ENCODE measurements around the gene CUTA.

CUTA gene, protein sequence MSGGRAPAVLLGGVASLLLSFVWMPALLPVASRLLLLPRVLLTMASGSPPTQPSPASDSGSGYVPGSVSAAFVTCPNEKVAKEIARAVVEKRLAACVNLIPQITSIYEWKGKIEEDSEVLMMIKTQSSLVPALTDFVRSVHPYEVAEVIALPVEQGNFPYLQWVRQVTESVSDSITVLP

GRCh38 chr6:33417903-33418689 is at the start of gene CUTA:
CUTA (minus strand) TSS chr6:33418107; CDS start chr6:33418000, 107 bp downstream.
- Histone ChIP-seq H3K36me3 (ENCODE audit: insufficient read depth, low read length) (no peaks in the 10 kb centered on the region; the same call in 1 of the 2 replicates), H3K4me2 (ENCODE audit: low read depth, low read length, poor library complexity, severe bottlenecking) (peak within 1 kb of the TSS; percentile 94), H2AFZ (ENCODE audit: low read length) (peak within 1 kb of the TSS; percentile 81), H3K9ac (ENCODE audit: low read depth, low read length, poor library complexity, severe bottlenecking) (peak within 1 kb of the TSS; percentile 93), H3K4me1 (ENCODE audit: insufficient read depth, low read length, poor library complexity, severe bottlenecking) (peaks cover 54% of the 10 kb centered on the region), H3K79me2 (ENCODE audit: insufficient read depth, low read length) (peaks cover 52% of the 10 kb centered on the region), H3F3A (ENCODE audit: low read depth) (no peaks in the 10 kb centered on the region), H3K4me3 (ENCODE audit: low read length, poor library complexity, severe bottlenecking) (peak within 1 kb of the TSS; percentile 90), H3K27me3 (ENCODE audit: insufficient read depth, low read length, poor library complexity, severe bottlenecking) (no peaks in the 10 kb centered on the region), H3K9me3 (ENCODE audit: insufficient read depth, low read depth, low read length) (no peaks in the 10 kb centered on the region), H3K9me2 (replicated peaks; ENCODE audit: low read depth, low read length) (no peaks in the 10 kb centered on the region), H4K20me1 (ENCODE audit: insufficient read depth, low read length, poor library complexity, severe bottlenecking) (peaks cover 38% of the 10 kb centered on the region)
- TF ChIP-seq, protein P1, sequence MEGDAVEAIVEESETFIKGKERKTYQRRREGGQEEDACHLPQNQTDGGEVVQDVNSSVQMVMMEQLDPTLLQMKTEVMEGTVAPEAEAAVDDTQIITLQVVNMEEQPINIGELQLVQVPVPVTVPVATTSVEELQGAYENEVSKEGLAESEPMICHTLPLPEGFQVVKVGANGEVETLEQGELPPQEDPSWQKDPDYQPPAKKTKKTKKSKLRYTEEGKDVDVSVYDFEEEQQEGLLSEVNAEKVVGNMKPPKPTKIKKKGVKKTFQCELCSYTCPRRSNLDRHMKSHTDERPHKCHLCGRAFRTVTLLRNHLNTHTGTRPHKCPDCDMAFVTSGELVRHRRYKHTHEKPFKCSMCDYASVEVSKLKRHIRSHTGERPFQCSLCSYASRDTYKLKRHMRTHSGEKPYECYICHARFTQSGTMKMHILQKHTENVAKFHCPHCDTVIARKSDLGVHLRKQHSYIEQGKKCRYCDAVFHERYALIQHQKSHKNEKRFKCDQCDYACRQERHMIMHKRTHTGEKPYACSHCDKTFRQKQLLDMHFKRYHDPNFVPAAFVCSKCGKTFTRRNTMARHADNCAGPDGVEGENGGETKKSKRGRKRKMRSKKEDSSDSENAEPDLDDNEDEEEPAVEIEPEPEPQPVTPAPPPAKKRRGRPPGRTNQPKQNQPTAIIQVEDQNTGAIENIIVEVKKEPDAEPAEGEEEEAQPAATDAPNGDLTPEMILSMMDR (conservative IDR thresholded peaks at IDR 0.05; ENCODE audit: low read length) = peak; percentile 58
- TF ChIP-seq EZH2phosphoT487 (IDR thresholded peaks at IDR 0.05; ENCODE audit: borderline replicate concordance) = no peak

DNA sequence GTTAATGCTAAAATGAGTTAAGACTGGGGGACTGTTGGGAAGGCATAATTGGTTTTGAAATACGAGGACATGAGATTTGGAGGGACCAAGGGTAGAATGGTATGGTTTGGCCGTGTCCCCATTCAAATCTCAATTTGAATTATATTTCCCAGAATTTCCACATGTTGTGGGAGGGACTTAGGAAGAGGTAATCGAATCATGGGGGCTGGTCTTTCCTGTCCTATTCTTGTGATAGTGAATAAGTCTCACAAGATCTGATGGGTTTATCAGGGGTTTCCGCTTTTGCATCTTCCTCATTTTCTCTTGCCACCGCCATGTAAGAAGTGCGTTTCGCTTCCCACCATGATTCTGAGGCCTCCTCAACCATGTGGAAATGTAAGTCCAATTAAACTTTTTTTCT is 49.2 kb upstream of the CUTA start:
- no peaks in the 10 kb centered on the region for H3K27me3 ChIP-seq (ENCODE audit: insufficient read depth, low read length, poor library complexity, severe bottlenecking)
- no peaks in the 10 kb centered on the region for H3K9me2 ChIP-seq (replicated peaks; ENCODE audit: low read depth, low read length)
- no peak overlapping the region for H3K4me2 ChIP-seq (ENCODE audit: low read depth, low read length, poor library complexity, severe bottlenecking)
- H3F3A ChIP-seq (ENCODE audit: low read depth) = no peaks in the 10 kb centered on the region
- no peaks in the 10 kb centered on the region for H3K9me3 ChIP-seq (ENCODE audit: insufficient read depth, low read depth, low read length)
- no peak for TF ChIP-seq EZH2phosphoT487 (IDR thresholded peaks at IDR 0.05; ENCODE audit: borderline replicate concordance)
- TF ChIP-seq, protein P1 (conservative IDR thresholded peaks at IDR 0.05; ENCODE audit: low read length) = no peak
- no peak overlapping the region for H3K4me3 ChIP-seq (ENCODE audit: low read length, poor library complexity, severe bottlenecking)
- no peaks in the 10 kb centered on the region for H3K4me1 ChIP-seq (ENCODE audit: insufficient read depth, low read length, poor library complexity, severe bottlenecking)
- H4K20me1 ChIP-seq (ENCODE audit: insufficient read depth, low read length, poor library complexity, severe bottlenecking) = no peaks in the 10 kb centered on the region
- no peaks in the 10 kb centered on the region for H3K36me3 ChIP-seq (ENCODE audit: insufficient read depth, low read length)
- no peak overlapping the region for H3K9ac ChIP-seq (ENCODE audit: low read depth, low read length, poor library complexity, severe bottlenecking)
- H3K79me2 ChIP-seq (ENCODE audit: insufficient read depth, low read length) = no peaks in the 10 kb centered on the region
- no peak overlapping the region for H2AFZ ChIP-seq (ENCODE audit: low read length)

DNA sequence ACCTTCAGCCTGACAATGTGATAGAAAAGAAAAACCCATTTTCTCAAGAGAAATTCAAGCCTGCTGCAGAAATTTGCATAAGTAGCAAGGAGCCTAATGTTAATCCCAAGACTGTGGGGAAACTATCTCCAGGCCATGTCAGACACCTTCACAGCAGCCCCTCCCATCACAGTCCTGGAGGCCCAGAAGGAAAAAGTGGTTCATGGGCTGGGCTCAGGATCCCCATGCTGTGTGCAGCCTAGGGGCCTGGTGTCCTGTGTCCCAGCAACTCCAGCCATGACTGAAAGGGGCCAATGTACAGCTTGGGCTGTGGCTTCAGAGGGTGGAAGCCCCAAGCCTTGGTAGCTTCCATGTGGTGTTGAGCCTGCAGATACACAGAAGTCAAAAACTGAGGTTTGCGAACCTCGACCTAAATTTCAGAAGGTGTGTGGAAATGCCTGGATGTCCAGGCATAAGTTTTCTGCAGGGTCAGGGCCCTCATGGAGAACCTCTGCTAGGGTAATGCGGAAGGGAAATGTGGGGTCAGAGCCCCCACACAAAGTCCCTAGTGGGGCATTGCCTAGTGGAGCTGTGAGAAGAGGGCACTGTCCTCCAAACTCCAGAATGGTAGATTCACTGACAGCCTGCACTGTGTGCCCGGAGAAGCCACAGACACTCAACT is 48.3 kb upstream of the CUTA start:
- Histone ChIP-seq H2AFZ (ENCODE audit: low read length) (no peak overlapping the region), H3K36me3 (ENCODE audit: insufficient read depth, low read length) (no peaks in the 10 kb centered on the region)
- TF ChIP-seq, protein P1 (conservative IDR thresholded peaks at IDR 0.05; ENCODE audit: low read length) = no peak
- no peak for TF ChIP-seq EZH2phosphoT487 (IDR thresholded peaks at IDR 0.05; ENCODE audit: borderline replicate concordance)

More for the DNA sequence above, 48.3 kb upstream of the CUTA start:
- no peaks in the 10 kb centered on the region for H3K27me3 ChIP-seq (ENCODE audit: insufficient read depth, low read length, poor library complexity, severe bottlenecking)
- H3K4me3 ChIP-seq (ENCODE audit: low read length, poor library complexity, severe bottlenecking) = no peak overlapping the region
- H3F3A ChIP-seq (ENCODE audit: low read depth) = no peaks in the 10 kb centered on the region
- no peaks in the 10 kb centered on the region for H3K79me2 ChIP-seq (ENCODE audit: insufficient read depth, low read length)
- H3K9ac ChIP-seq (ENCODE audit: low read depth, low read length, poor library complexity, severe bottlenecking) = no peak overlapping the region
- no peak overlapping the region for H3K4me2 ChIP-seq (ENCODE audit: low read depth, low read length, poor library complexity, severe bottlenecking)
- no peaks in the 10 kb centered on the region for H4K20me1 ChIP-seq (ENCODE audit: insufficient read depth, low read length, poor library complexity, severe bottlenecking)
- H3K9me3 ChIP-seq (ENCODE audit: insufficient read depth, low read depth, low read length) = no peaks in the 10 kb centered on the region
- no peaks in the 10 kb centered on the region for H3K4me1 ChIP-seq (ENCODE audit: insufficient read depth, low read length, poor library complexity, severe bottlenecking)
- no peaks in the 10 kb centered on the region for H3K9me2 ChIP-seq (replicated peaks; ENCODE audit: low read depth, low read length)
